ENCODE measurements around the gene OSGIN1.

DNA sequence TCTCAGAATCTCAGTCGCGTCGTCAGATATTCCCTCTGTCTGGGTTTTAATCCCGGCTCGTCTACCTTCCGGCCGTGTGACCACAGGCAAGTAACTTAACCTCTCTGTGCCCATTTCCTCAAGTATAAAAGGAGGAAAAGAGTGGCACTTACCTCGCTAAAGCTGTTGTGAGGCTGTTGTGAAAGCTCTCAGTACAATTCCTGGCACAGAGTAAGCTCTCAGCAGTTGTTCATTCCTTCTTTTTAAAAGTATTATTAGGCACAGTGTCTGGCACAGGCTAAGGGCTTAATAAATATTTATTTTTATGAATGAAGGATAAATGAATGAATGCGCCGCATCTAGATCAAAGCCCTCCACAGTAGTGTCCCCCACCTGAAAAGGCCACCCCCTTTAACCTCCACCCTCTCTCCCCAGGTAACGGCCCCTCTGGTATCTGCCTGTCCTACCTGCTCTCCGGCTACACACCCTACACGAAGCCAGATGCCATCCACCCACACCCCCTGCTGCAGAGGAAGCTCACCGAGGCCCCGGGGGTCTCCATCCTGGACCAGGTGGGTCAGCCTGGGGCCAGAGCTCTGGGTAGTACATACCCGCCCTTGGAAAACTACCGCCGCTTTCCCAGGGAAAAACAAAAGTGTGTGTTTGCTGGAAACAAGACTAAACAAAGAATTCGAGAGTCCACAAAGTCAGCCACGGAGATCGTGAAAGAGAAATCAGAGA, 6.0 kb downstream of the OSGIN1 start:
- TF ChIP-seq POLR2A (IDR thresholded peaks at IDR 0.05) (no peak), POLR2AphosphoS5 (IDR thresholded peaks at IDR 0.05) (no peak), CTCF (IDR thresholded peaks at IDR 0.05) (no peak), EP300 (IDR thresholded peaks at IDR 0.05) (no peak)

Data from stomach (tissue), 4 donors.